Activated T-helper 2 cell treated with anti-CD3 and anti-CD28 coated beads, Interferon-gamma antibody, Interleukin-2, Interleukin-4, amounts not matched to agents 10 μg/mL and 5 μg/mL and 100 μg/mL, durations not matched to agents 14 hours and 24 hours and 36 hours (primary cell): ENCODE results near the gene RNF213. TPM values are rescaled to one million over a fixed set of nuclear protein-coding genes. Genes with fewer than 3 reads are reported as not detected.

ENCODE experiments used
- DNase-seq: peaks from one replicate; pipeline ENCODE4 v3.0.0; 2021; ENCODE audit warnings: low spot score
- H3K27ac Mint-ChIP-seq: one replicate; pipeline ENCODE4 v1.8.0; 2021; ENCODE audit warnings: mixed read lengths
- H3K27me3 Mint-ChIP-seq: one replicate; pipeline ENCODE4 v1.8.0; 2021; ENCODE audit warnings: low read depth, mixed read lengths
- H3K36me3 Mint-ChIP-seq: one replicate; pipeline ENCODE4 v1.8.0; 2021; ENCODE audit warnings: low read depth, mixed read lengths
- H3K4me1 Mint-ChIP-seq: one replicate; pipeline ENCODE4 v1.8.0; 2021; ENCODE audit warnings: low read depth, mixed read lengths
- H3K4me3 Mint-ChIP-seq: one replicate; pipeline ENCODE4 v1.8.0; 2021; ENCODE audit warnings: low read depth, mild to moderate bottlenecking, moderate library complexity, mixed read lengths
- H3K9me3 Mint-ChIP-seq: one replicate; pipeline ENCODE4 v1.8.0; 2021; ENCODE audit warnings: mixed read lengths
- intact Hi-C: fragments of 100-400 bp; cut with micrococcal nuclease; formaldehyde crosslinking; loops from one replicate; pipeline ENCODE4 v1.15.1; 2023
- total RNA-seq: library from RNA; stranded (reverse); gene quantifications from 2 replicates; pipeline ENCODE4 v1.2.3, GENCODE V29; 2022

The RNF213 gene
- total RNA-seq, 1 donor from 2014 or later: 297 TPM

GRCh38 chr17:80352216-80352895 lies 91.7 kb downstream of the RNF213 start:
- H3K4me1 Mint-ChIP-seq: peaks cover 10% of the 10 kb centered on the region
- intact Hi-C loops: no loop called here
- H3K27ac Mint-ChIP-seq: no peak overlapping the region
- H3K4me3 Mint-ChIP-seq: no peak overlapping the region
- no peaks in the 10 kb centered on the region for H3K27me3 Mint-ChIP-seq
- peaks cover 89% of the 10 kb centered on the region for H3K36me3 Mint-ChIP-seq
- DNase-seq: no peak
- no peaks in the 10 kb centered on the region for H3K9me3 Mint-ChIP-seq

GRCh38 chr17:80352991-80353665 lies 92.5 kb downstream of the RNF213 start:
- Mint-ChIP-seq H3K27me3 (no peaks in the 10 kb centered on the region), H3K36me3 (peaks cover 89% of the 10 kb centered on the region), H3K4me1 (peaks cover 10% of the 10 kb centered on the region), H3K27ac (no peak overlapping the region), H3K9me3 (no peaks in the 10 kb centered on the region), H3K4me3 (no peak overlapping the region)
- intact Hi-C loops: no loop called here
- no peak for DNase-seq

- intact Hi-C loops: no loop called here
- Mint-ChIP-seq H3K27me3 (no peaks in the 10 kb centered on the region), H3K27ac (no peak overlapping the region)
Observed at GRCh38 chr17:80353718-80354275, 93.1 kb downstream of the RNF213 start.

GRCh38 chr17:80354336-80354735 lies 93.7 kb downstream of the RNF213 start:
- no peak for DNase-seq
- no peak overlapping the region for H3K4me3 Mint-ChIP-seq
- no peaks in the 10 kb centered on the region for H3K9me3 Mint-ChIP-seq
- no peaks in the 10 kb centered on the region for H3K4me1 Mint-ChIP-seq
- peaks cover 89% of the 10 kb centered on the region for H3K36me3 Mint-ChIP-seq
- no peak overlapping the region for H3K27ac Mint-ChIP-seq
- intact Hi-C loops: no loop called here
- H3K27me3 Mint-ChIP-seq: no peaks in the 10 kb centered on the region

More at GRCh38 chr17:80353718-80354275, 93.1 kb downstream of the RNF213 start:
- H3K36me3 Mint-ChIP-seq: peaks cover 89% of the 10 kb centered on the region
- DNase-seq: no peak
- no peaks in the 10 kb centered on the region for H3K9me3 Mint-ChIP-seq
- no peak overlapping the region for H3K4me3 Mint-ChIP-seq
- H3K4me1 Mint-ChIP-seq: peaks cover 4% of the 10 kb centered on the region

- H3K4me1 Mint-ChIP-seq: no peaks in the 10 kb centered on the region
- no peaks in the 10 kb centered on the region for H3K27me3 Mint-ChIP-seq
- DNase-seq: no peak
- peaks cover 89% of the 10 kb centered on the region for H3K36me3 Mint-ChIP-seq
- intact Hi-C loops: no loop called here
- H3K9me3 Mint-ChIP-seq: no peaks in the 10 kb centered on the region
- no peak overlapping the region for H3K27ac Mint-ChIP-seq
- H3K4me3 Mint-ChIP-seq: no peak overlapping the region
Observed at GRCh38 chr17:80356231-80356856, 95.7 kb downstream of the RNF213 start.

GRCh38 chr17:80358131-80358530 lies 97.5 kb downstream of the RNF213 start:
- no peak overlapping the region for H3K4me3 Mint-ChIP-seq
- no peaks in the 10 kb centered on the region for H3K27me3 Mint-ChIP-seq
- no peak for DNase-seq
- peaks cover 86% of the 10 kb centered on the region for H3K36me3 Mint-ChIP-seq
- no peak overlapping the region for H3K27ac Mint-ChIP-seq
- H3K9me3 Mint-ChIP-seq: no peaks in the 10 kb centered on the region
- intact Hi-C loops: no loop called here
- no peaks in the 10 kb centered on the region for H3K4me1 Mint-ChIP-seq

- no peak overlapping the region for H3K27ac Mint-ChIP-seq
- H3K4me3 Mint-ChIP-seq: no peak overlapping the region
- no peaks in the 10 kb centered on the region for H3K27me3 Mint-ChIP-seq
- H3K4me1 Mint-ChIP-seq: no peaks in the 10 kb centered on the region
- DNase-seq: no peak
- no peaks in the 10 kb centered on the region for H3K9me3 Mint-ChIP-seq
- peaks cover 86% of the 10 kb centered on the region for H3K36me3 Mint-ChIP-seq
- intact Hi-C loops: no loop called here
Observed at GRCh38 chr17:80358861-80359260, 98.2 kb downstream of the RNF213 start.

GRCh38 chr17:80359422-80360110 lies 98.9 kb downstream of the RNF213 start:
- no peak overlapping the region for H3K4me3 Mint-ChIP-seq
- no peaks in the 10 kb centered on the region for H3K9me3 Mint-ChIP-seq
- no peaks in the 10 kb centered on the region for H3K4me1 Mint-ChIP-seq
- peaks cover 86% of the 10 kb centered on the region for H3K36me3 Mint-ChIP-seq
- H3K27me3 Mint-ChIP-seq: no peaks in the 10 kb centered on the region
- no peak for DNase-seq
- intact Hi-C loops: loop anchor here (2.0 kb wide), 1 partner anchor 23 kb away; no protein-coding TSS in a partner anchor
- H3K27ac Mint-ChIP-seq: no peak overlapping the region

GRCh38 chr17:80360396-80360795 lies 99.7 kb downstream of the RNF213 start:
- Mint-ChIP-seq H3K4me1 (no peaks in the 10 kb centered on the region), H3K9me3 (no peaks in the 10 kb centered on the region), H3K4me3 (no peak overlapping the region), H3K27me3 (no peaks in the 10 kb centered on the region), H3K27ac (no peak overlapping the region), H3K36me3 (peaks cover 87% of the 10 kb centered on the region)
- DNase-seq: no peak
- intact Hi-C loops: loop anchor here (2.0 kb wide), 1 partner anchor 24 kb away; no protein-coding TSS in a partner anchor

GRCh38 chr17:80361495-80362220 lies 101.0 kb downstream of the RNF213 start:
- no peak overlapping the region for H3K4me3 Mint-ChIP-seq
- H3K36me3 Mint-ChIP-seq: peaks cover 87% of the 10 kb centered on the region
- DNase-seq: no peak
- no peaks in the 10 kb centered on the region for H3K27me3 Mint-ChIP-seq
- H3K4me1 Mint-ChIP-seq: no peaks in the 10 kb centered on the region
- intact Hi-C loops: loop anchor here (2.0 kb wide), 1 partner anchor 25 kb away; no protein-coding TSS in a partner anchor
- H3K27ac Mint-ChIP-seq: no peak overlapping the region
- no peaks in the 10 kb centered on the region for H3K9me3 Mint-ChIP-seq

- intact Hi-C loops: no loop called here
- Mint-ChIP-seq H3K4me1 (no peaks in the 10 kb centered on the region), H3K27ac (no peak overlapping the region)
Observed at GRCh38 chr17:80362428-80363119, 101.9 kb downstream of the RNF213 start.

More at GRCh38 chr17:80362428-80363119, 101.9 kb downstream of the RNF213 start:
- H3K9me3 Mint-ChIP-seq: no peaks in the 10 kb centered on the region
- H3K4me3 Mint-ChIP-seq: no peak overlapping the region
- no peaks in the 10 kb centered on the region for H3K27me3 Mint-ChIP-seq
- peaks cover 92% of the 10 kb centered on the region for H3K36me3 Mint-ChIP-seq
- no peak for DNase-seq
